HCT116 (cell line): ENCODE measurements around the gene UTS2. TPM values are rescaled to one million over a fixed set of nuclear protein-coding genes. Genes with fewer than 3 reads are reported as not detected.

Experiments
- ATAC-seq: fragments of 200-7000 bp; cut with Tn5 transposase; 2 replicates; pipeline ENCODE4 v1.9.1; 2020; ENCODE audit warnings: mild to moderate bottlenecking, moderate library complexity
- BruUV-seq: library from RNA; stranded (reverse); fragments of 400-500 nt; replicated peaks from 2 replicates; lab custom pipeline; 2021; lab: Mats Ljungman, UMichigan
- CTCF ChIA-PET: fragments of 300-600 bp; sonication (Branson Sonifier 250); formaldehyde crosslinking; loops from one replicate; lab custom pipeline; 2021; ENCODE audit warnings: antibody characterized with exemption; lab: Charles Lee
- POLR2A ChIA-PET: fragments of 300-600, 350-600 bp; sonication (Branson Sonifier 250); formaldehyde crosslinking; loops from one replicate; lab custom pipeline; 2021; ENCODE audit warnings: antibody characterized with exemption; lab: Charles Lee
- RAD21 ChIA-PET, 2 experiments: fragments of 300-600 bp; sonication (Branson Sonifier 250); formaldehyde crosslinking; loops; one replicate each; lab custom pipeline; 2023; ENCODE audit warnings: low total read pairs in 2 of 2; ENCODE audit not compliant: uncharacterized antibody in 2 of 2, unreplicated experiment in 2 of 2, low non-redundant PET in 1 of 2; lab: Charles Lee
- DNase-seq: peaks from one replicate; pipeline ENCODE4 v3.0.0-alpha.2; 2010; ENCODE audit warnings: low read depth, low spot score
- H2AFZ ChIP-seq: fragments of 200-600 bp; shearing (Covaris generic), sonication (generic); 2 replicates; pipeline ENCODE4 v1.6.1; 2017; ENCODE audit warnings: low read depth, mixed run types, mixed read lengths, antibody characterized with exemption, low read length; ENCODE audit not compliant: poor library complexity, severe bottlenecking
- H3K27ac ChIP-seq: 2 replicates; pipeline ENCODE4 v1.5.1; 2012; ENCODE audit warnings: low read depth, low read length
- H3K27me3 ChIP-seq: fragments of 200-600 bp; sonication (generic); 2 replicates; pipeline ENCODE4 v1.6.1; 2016; ENCODE audit warnings: mixed run types, low read length, mixed read lengths; ENCODE audit not compliant: insufficient read depth
- H3K36me3 ChIP-seq, 2 experiments: fragments of 200-500 bp in 1 of 2; fragments of 200-600 bp in 1 of 2; sonication (Bioruptor generic) in 1 of 2; sonication (generic) in 1 of 2; 2 replicates each; pipeline versions ENCODE4 v1.5.1 to v1.6.1; 2014 to 2016; ENCODE audit warnings: low read length in 2 of 2, inconsistent platforms in 1 of 2, mixed read lengths in 1 of 2, mixed run types in 1 of 2; ENCODE audit not compliant: insufficient read depth in 2 of 2, control insufficient read depth in 1 of 2
- H3K4me1 ChIP-seq, 2 experiments: fragments of 200-600 bp in 1 of 2; sonication (generic) in 1 of 2; 2 replicates each; pipeline versions ENCODE4 v1.5.1 to v1.6.1; 2012 to 2017; ENCODE audit warnings: low read length in 2 of 2, inconsistent platforms in 1 of 2, mild to moderate bottlenecking in 1 of 2, mixed read lengths in 1 of 2, mixed run types in 1 of 2, moderate library complexity in 1 of 2; ENCODE audit not compliant: insufficient read depth in 2 of 2, control insufficient read depth in 1 of 2
- H3K4me2 ChIP-seq: fragments of 200-600 bp; sonication (generic); 2 replicates; pipeline ENCODE4 v1.6.1; 2017; ENCODE audit warnings: mixed run types, low read length, mixed read lengths
- H3K4me3 ChIP-seq, 2 experiments: fragments of 200-600 bp in 1 of 2; sonication (generic) in 1 of 2; replicated peaks in 1 of 2; 2 replicates each; pipeline ENCODE4 v1.5.1; 2011 to 2016; ENCODE audit warnings: low read length in 2 of 2, control low read depth in 1 of 2, low read depth in 1 of 2, mild to moderate bottlenecking in 1 of 2, mixed read lengths in 1 of 2, mixed run types in 1 of 2
- H3K79me2 ChIP-seq: fragments of 200-600 bp; sonication (generic); 2 replicates; pipeline ENCODE4 v1.6.1; 2017; ENCODE audit warnings: mild to moderate bottlenecking, mixed run types, low read length, moderate library complexity, mixed read lengths; ENCODE audit not compliant: insufficient read depth
- H3K9ac ChIP-seq: fragments of 200-600 bp; sonication (generic); 2 replicates; pipeline ENCODE4 v1.6.1; 2016; ENCODE audit warnings: low read length, mixed read lengths
- H3K9me2 ChIP-seq: fragments of 200-600 bp; sonication (generic), shearing (Covaris generic); 2 replicates; pipeline ENCODE4 v1.6.1; 2017; ENCODE audit warnings: mixed run types, mild to moderate bottlenecking, moderate library complexity; ENCODE audit not compliant: insufficient read depth
- H3K9me3 ChIP-seq, 2 experiments: fragments of 200-500 bp in 1 of 2; fragments of 200-600 bp in 1 of 2; sonication (Bioruptor generic) in 1 of 2; sonication (generic) in 1 of 2; 2 replicates each; pipeline ENCODE4 v1.6.1; 2014 to 2017; ENCODE audit warnings: low read length in 2 of 2, mixed read lengths in 2 of 2, inconsistent platforms in 1 of 2, low read depth in 1 of 2, mild to moderate bottlenecking in 1 of 2, mixed run types in 1 of 2, moderate library complexity in 1 of 2; ENCODE audit not compliant: control insufficient read depth in 1 of 2, insufficient read depth in 1 of 2
- H4K20me1 ChIP-seq: fragments of 200-600 bp; sonication (generic), shearing (Covaris generic); 2 replicates; pipeline ENCODE4 v1.6.1; 2017; ENCODE audit warnings: mixed run types, mild to moderate bottlenecking, moderate library complexity; ENCODE audit not compliant: insufficient read depth
- ELF1 ChIP-seq: IDR thresholded peaks from 2 replicates; pipeline ENCODE4 v1.6.1; 2012; ENCODE audit warnings: low read depth, borderline replicate concordance
- EZH2 ChIP-seq: fragments of 200-600 bp; sonication (generic); IDR thresholded peaks from 2 replicates; pipeline ENCODE4 v1.6.1; 2017; ENCODE audit warnings: antibody characterized with exemption, mixed run types
- EZH2phosphoT487 ChIP-seq: fragments of 200-600 bp; IDR thresholded peaks from 2 replicates; pipeline ENCODE4 v1.6.1; 2018; ENCODE audit warnings: antibody characterized with exemption, borderline replicate concordance
- FOSL1 ChIP-seq: IDR thresholded peaks from 2 replicates; pipeline ENCODE4 v1.6.1; 2012; ENCODE audit warnings: low read depth
- JUND ChIP-seq: IDR thresholded peaks from 2 replicates; pipeline ENCODE4 v1.6.1; 2012
- POLR2A ChIP-seq: IDR thresholded peaks from 2 replicates; pipeline ENCODE4 v1.7.0; 2011; ENCODE audit warnings: borderline replicate concordance; ENCODE audit not compliant: insufficient read depth, insufficient read length; ENCODE audit errors: extremely low read depth
- POLR2AphosphoS5 ChIP-seq: IDR thresholded peaks from 2 replicates; pipeline ENCODE4 v1.6.1; 2011; ENCODE audit warnings: mild to moderate bottlenecking, low read depth, low read length, moderate library complexity
- SIN3A ChIP-seq: IDR thresholded peaks from 2 replicates; pipeline ENCODE4 v1.6.1; 2012; ENCODE audit warnings: low read depth
- SRF ChIP-seq: IDR thresholded peaks from 2 replicates; pipeline ENCODE4 v1.6.1; 2012; ENCODE audit warnings: low read depth
- YY1 ChIP-seq: IDR thresholded peaks from 2 replicates; pipeline ENCODE4 v1.6.1; 2011; ENCODE audit warnings: low read length, low read depth, moderate library complexity, mild to moderate bottlenecking; ENCODE audit not compliant: insufficient replicate concordance; ENCODE audit errors: extremely low read depth
- ZBTB33 ChIP-seq: IDR thresholded peaks from 2 replicates; pipeline ENCODE4 v1.6.1; 2011; ENCODE audit warnings: mild to moderate bottlenecking, low read length, moderate library complexity; ENCODE audit not compliant: insufficient replicate concordance; ENCODE audit errors: extremely low read depth
- ZNF274 ChIP-seq: fragments of 200-500 bp; sonication (Bioruptor generic); IDR thresholded peaks from 2 replicates; pipeline ENCODE4 v1.6.1; 2014; ENCODE audit warnings: mild to moderate bottlenecking, low read depth, low read length, inconsistent platforms
- intact Hi-C: fragments of 100-400 bp; cut with micrococcal nuclease; formaldehyde crosslinking; loops from 2 replicates; pipeline ENCODE4 v1.10.0; 2022
- total RNA-seq: library from RNA; stranded (reverse); gene quantifications from one replicate; pipeline ENCODE4 v1.2.1, GENCODE V29; 2021; ENCODE audit not compliant: unreplicated experiment

UTS2 gene
- total RNA-seq, 1 experiment from 2014 or later, result 3.0 TPM

GRCh38 chr1:7838714-7839113, 14.2 kb downstream of the UTS2 start:
- peaks cover 3 to 10% of the 10 kb centered on the region in 2 experiments; a peak in 1 of 4 replicates for H3K9me3 ChIP-seq
- H2AFZ ChIP-seq, result no peak overlapping the region
- no peaks in the 10 kb centered on the region for H4K20me1 ChIP-seq
- H3K36me3 ChIP-seq, result peaks cover 0 to 13% of the 10 kb centered on the region in 2 experiments; a peak in 1 of 4 replicates
- no peaks in the 10 kb centered on the region for H3K4me1 ChIP-seq
- no peak overlapping the region for H3K4me2 ChIP-seq
- no peak for ATAC-seq
- H3K27me3 ChIP-seq, result no peaks in the 10 kb centered on the region
- no peak overlapping the region for H3K4me3 ChIP-seq
- DNase-seq, result no peak
- intact Hi-C loops, result no loop called here
- no peak overlapping the region for H3K27ac ChIP-seq
- H3K79me2 ChIP-seq, result no peaks in the 10 kb centered on the region
- no peak for TF ChIP-seq FOSL1
- no peak for TF ChIP-seq YY1
- no peak for TF ChIP-seq ELF1
- TF ChIP-seq SIN3A, result no peak
- no peak for TF ChIP-seq ZNF274
- no peak for TF ChIP-seq EZH2phosphoT487
- no peak for TF ChIP-seq EZH2
- no peak for TF ChIP-seq POLR2A
- no peak for TF ChIP-seq POLR2AphosphoS5
- no peak for TF ChIP-seq SRF
- TF ChIP-seq JUND, result no peak
- no peak for TF ChIP-seq ZBTB33
- TF ChIP-seq, all 23 proteins: peak for 0
- RAD21 ChIA-PET, result no interaction called here
- Histone ChIP-seq H3K9ac (no peak overlapping the region), H3K9me2 (no peaks in the 10 kb centered on the region)
- no TSS peak for BruUV-seq
- CTCF ChIA-PET, result no interaction called here
- POLR2A ChIA-PET, result no interaction called here
